ENCODE measurements around the gene SAMD8.

- no peak for TF ChIP-seq CTCF (IDR thresholded peaks at IDR 0.05)
- TF ChIP-seq POLR2AphosphoS5 (IDR thresholded peaks at IDR 0.05; ENCODE audit: insufficient read depth in 1 of 2, low read depth in 1 of 2): no peak
Measured at GRCh38 chr10:75159519-75159918, 48.1 kb downstream of the SAMD8 start.

Data from vagina (tissue), 2 donors.